HCT116 (cell line): Measurements from ENCODE around the gene PRKG1. TPM values are rescaled to one million over a fixed set of nuclear protein-coding genes. Genes with fewer than 3 reads are reported as not detected.

Experiments used
- ATAC-seq: fragments of 200-7000 bp; cut with Tn5 transposase; 2 replicates; pipeline ENCODE4 v1.9.1; 2020; ENCODE audit warnings: mild to moderate bottlenecking, moderate library complexity
- BruUV-seq: library from RNA; stranded (reverse); fragments of 400-500 nt; replicated peaks from 2 replicates; lab custom pipeline; 2021; lab: Mats Ljungman, UMichigan
- CTCF ChIA-PET: fragments of 300-600 bp; sonication (Branson Sonifier 250); formaldehyde crosslinking; loops from one replicate; lab custom pipeline; 2021; ENCODE audit warnings: antibody characterized with exemption; lab: Charles Lee
- POLR2A ChIA-PET: fragments of 300-600, 350-600 bp; sonication (Branson Sonifier 250); formaldehyde crosslinking; loops from one replicate; lab custom pipeline; 2021; ENCODE audit warnings: antibody characterized with exemption; lab: Charles Lee
- RAD21 ChIA-PET, 2 experiments: fragments of 300-600 bp; sonication (Branson Sonifier 250); formaldehyde crosslinking; loops; one replicate each; lab custom pipeline; 2023; ENCODE audit warnings: low total read pairs in 2 of 2; ENCODE audit not compliant: uncharacterized antibody in 2 of 2, unreplicated experiment in 2 of 2, low non-redundant PET in 1 of 2; lab: Charles Lee
- DNase-seq: peaks from one replicate; pipeline ENCODE4 v3.0.0-alpha.2; 2010; ENCODE audit warnings: low read depth, low spot score
- H2AFZ ChIP-seq: fragments of 200-600 bp; shearing (Covaris generic), sonication (generic); 2 replicates; pipeline ENCODE4 v1.6.1; 2017; ENCODE audit warnings: low read depth, mixed run types, mixed read lengths, antibody characterized with exemption, low read length; ENCODE audit not compliant: poor library complexity, severe bottlenecking
- H3K27ac ChIP-seq: 2 replicates; pipeline ENCODE4 v1.5.1; 2012; ENCODE audit warnings: low read depth, low read length
- H3K27me3 ChIP-seq: fragments of 200-600 bp; sonication (generic); 2 replicates; pipeline ENCODE4 v1.6.1; 2016; ENCODE audit warnings: mixed run types, low read length, mixed read lengths; ENCODE audit not compliant: insufficient read depth
- H3K36me3 ChIP-seq, 2 experiments: fragments of 200-500 bp in 1 of 2; fragments of 200-600 bp in 1 of 2; sonication (Bioruptor generic) in 1 of 2; sonication (generic) in 1 of 2; 2 replicates each; pipeline versions ENCODE4 v1.5.1 to v1.6.1; 2014 to 2016; ENCODE audit warnings: low read length in 2 of 2, inconsistent platforms in 1 of 2, mixed read lengths in 1 of 2, mixed run types in 1 of 2; ENCODE audit not compliant: insufficient read depth in 2 of 2, control insufficient read depth in 1 of 2
- H3K4me1 ChIP-seq, 2 experiments: fragments of 200-600 bp in 1 of 2; sonication (generic) in 1 of 2; 2 replicates each; pipeline versions ENCODE4 v1.5.1 to v1.6.1; 2012 to 2017; ENCODE audit warnings: low read length in 2 of 2, inconsistent platforms in 1 of 2, mild to moderate bottlenecking in 1 of 2, mixed read lengths in 1 of 2, mixed run types in 1 of 2, moderate library complexity in 1 of 2; ENCODE audit not compliant: insufficient read depth in 2 of 2, control insufficient read depth in 1 of 2
- H3K4me2 ChIP-seq: fragments of 200-600 bp; sonication (generic); 2 replicates; pipeline ENCODE4 v1.6.1; 2017; ENCODE audit warnings: mixed run types, low read length, mixed read lengths
- H3K4me3 ChIP-seq, 2 experiments: fragments of 200-600 bp in 1 of 2; sonication (generic) in 1 of 2; replicated peaks in 1 of 2; 2 replicates each; pipeline ENCODE4 v1.5.1; 2011 to 2016; ENCODE audit warnings: low read length in 2 of 2, control low read depth in 1 of 2, low read depth in 1 of 2, mild to moderate bottlenecking in 1 of 2, mixed read lengths in 1 of 2, mixed run types in 1 of 2
- H3K79me2 ChIP-seq: fragments of 200-600 bp; sonication (generic); 2 replicates; pipeline ENCODE4 v1.6.1; 2017; ENCODE audit warnings: mild to moderate bottlenecking, mixed run types, low read length, moderate library complexity, mixed read lengths; ENCODE audit not compliant: insufficient read depth
- H3K9ac ChIP-seq: fragments of 200-600 bp; sonication (generic); 2 replicates; pipeline ENCODE4 v1.6.1; 2016; ENCODE audit warnings: low read length, mixed read lengths
- H3K9me2 ChIP-seq: fragments of 200-600 bp; sonication (generic), shearing (Covaris generic); 2 replicates; pipeline ENCODE4 v1.6.1; 2017; ENCODE audit warnings: mixed run types, mild to moderate bottlenecking, moderate library complexity; ENCODE audit not compliant: insufficient read depth
- H3K9me3 ChIP-seq, 2 experiments: fragments of 200-500 bp in 1 of 2; fragments of 200-600 bp in 1 of 2; sonication (Bioruptor generic) in 1 of 2; sonication (generic) in 1 of 2; 2 replicates each; pipeline ENCODE4 v1.6.1; 2014 to 2017; ENCODE audit warnings: low read length in 2 of 2, mixed read lengths in 2 of 2, inconsistent platforms in 1 of 2, low read depth in 1 of 2, mild to moderate bottlenecking in 1 of 2, mixed run types in 1 of 2, moderate library complexity in 1 of 2; ENCODE audit not compliant: control insufficient read depth in 1 of 2, insufficient read depth in 1 of 2
- H4K20me1 ChIP-seq: fragments of 200-600 bp; sonication (generic), shearing (Covaris generic); 2 replicates; pipeline ENCODE4 v1.6.1; 2017; ENCODE audit warnings: mixed run types, mild to moderate bottlenecking, moderate library complexity; ENCODE audit not compliant: insufficient read depth
- EGR1 ChIP-seq: IDR thresholded peaks from 2 replicates; pipeline ENCODE4 v1.6.1; 2012; ENCODE audit warnings: low read depth
- JUND ChIP-seq: IDR thresholded peaks from 2 replicates; pipeline ENCODE4 v1.6.1; 2012
- SRF ChIP-seq: IDR thresholded peaks from 2 replicates; pipeline ENCODE4 v1.6.1; 2012; ENCODE audit warnings: low read depth
- TCF7L2 ChIP-seq: IDR thresholded peaks from 2 replicates; pipeline ENCODE4 v1.7.0; 2011; ENCODE audit warnings: borderline replicate concordance, inconsistent platforms; ENCODE audit not compliant: insufficient read depth, insufficient read length; ENCODE audit errors: extremely low read depth
- ZFX ChIP-seq: fragments of 450-650 bp; IDR thresholded peaks from 2 replicates; pipeline ENCODE4 v1.6.1; 2017
- intact Hi-C: fragments of 100-400 bp; cut with micrococcal nuclease; formaldehyde crosslinking; loops from 2 replicates; pipeline ENCODE4 v1.10.0; 2022
- total RNA-seq: library from RNA; stranded (reverse); gene quantifications from one replicate; pipeline ENCODE4 v1.2.1, GENCODE V29; 2021; ENCODE audit not compliant: unreplicated experiment
- TF ChIP-seq, protein P1 (sequence below): IDR thresholded peaks from 2 replicates; pipeline ENCODE4 v1.6.1; 2011; ENCODE audit warnings: mild to moderate bottlenecking, low read length, moderate library complexity; ENCODE audit not compliant: insufficient replicate concordance; ENCODE audit errors: extremely low read depth
- TF ChIP-seq, protein P2 (sequence below): IDR thresholded peaks from 2 replicates; pipeline ENCODE4 v1.6.1; 2012

PRKG1 gene
- total RNA-seq, 1 experiment from 2014 or later, result 1.4 TPM

DNA sequence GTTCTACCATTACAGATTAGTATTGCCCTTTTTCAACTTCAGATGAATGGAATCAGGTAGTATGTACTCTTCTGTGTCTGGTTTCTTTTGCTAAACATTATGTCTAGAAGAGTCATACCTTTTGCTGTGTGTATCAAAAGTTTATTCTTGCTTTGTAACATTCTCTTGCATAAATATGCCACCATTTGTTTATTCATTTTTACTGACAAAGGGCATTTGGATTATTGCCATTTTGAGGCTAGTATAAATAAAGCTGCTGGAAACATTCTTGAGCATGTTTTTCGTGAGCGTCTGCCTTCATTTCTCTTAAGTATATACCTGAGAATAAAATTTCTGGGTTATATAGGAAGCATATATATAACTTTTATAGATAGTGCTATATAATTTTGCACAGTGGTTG, 746.8 kb downstream of the PRKG1 start:
- H3K9me2 ChIP-seq, result no peaks in the 10 kb centered on the region
- H3K27me3 ChIP-seq, result no peaks in the 10 kb centered on the region
- no peak overlapping the region for H3K9ac ChIP-seq
- no peak overlapping the region for H2AFZ ChIP-seq
- DNase-seq, result no peak
- H3K9me3 ChIP-seq, result no peaks in the 10 kb centered on the region
- no peak overlapping the region for H3K4me2 ChIP-seq
- no peak for TF ChIP-seq TCF7L2
- ChIA-PET POLR2A (no interaction called here), RAD21 (no interaction called here), CTCF (no interaction called here)
- H3K79me2 ChIP-seq, result no peaks in the 10 kb centered on the region
- BruUV-seq, result no TSS peak
- ATAC-seq, result no peak
- H3K27ac ChIP-seq, result no peak overlapping the region
- no peaks in the 10 kb centered on the region for H3K4me1 ChIP-seq
- H3K4me3 ChIP-seq, result no peak overlapping the region
- H3K36me3 ChIP-seq, result no peaks in the 10 kb centered on the region
- intact Hi-C loops, result no loop called here
- H4K20me1 ChIP-seq, result no peaks in the 10 kb centered on the region

GRCh38 chr10:51821745-51822144, 747.5 kb downstream of the PRKG1 start:
- Histone ChIP-seq H3K27ac (no peak overlapping the region), H2AFZ (no peak overlapping the region), H3K9ac (no peak overlapping the region), H3K9me3 (no peaks in the 10 kb centered on the region), H4K20me1 (no peaks in the 10 kb centered on the region), H3K4me2 (no peak overlapping the region), H3K4me3 (no peak overlapping the region), H3K79me2 (no peaks in the 10 kb centered on the region), H3K36me3 (no peaks in the 10 kb centered on the region), H3K9me2 (no peaks in the 10 kb centered on the region), H3K4me1 (no peaks in the 10 kb centered on the region), H3K27me3 (no peaks in the 10 kb centered on the region; the same call in 1 of the 2 replicates)
- DNase-seq, result no peak
- RAD21 ChIA-PET, result no interaction called here
- intact Hi-C loops, result no loop called here
- POLR2A ChIA-PET, result no interaction called here
- CTCF ChIA-PET, result no interaction called here
- BruUV-seq, result no TSS peak
- no peak for ATAC-seq
- TF ChIP-seq JUND, result no peak
- TF ChIP-seq, protein P1, sequence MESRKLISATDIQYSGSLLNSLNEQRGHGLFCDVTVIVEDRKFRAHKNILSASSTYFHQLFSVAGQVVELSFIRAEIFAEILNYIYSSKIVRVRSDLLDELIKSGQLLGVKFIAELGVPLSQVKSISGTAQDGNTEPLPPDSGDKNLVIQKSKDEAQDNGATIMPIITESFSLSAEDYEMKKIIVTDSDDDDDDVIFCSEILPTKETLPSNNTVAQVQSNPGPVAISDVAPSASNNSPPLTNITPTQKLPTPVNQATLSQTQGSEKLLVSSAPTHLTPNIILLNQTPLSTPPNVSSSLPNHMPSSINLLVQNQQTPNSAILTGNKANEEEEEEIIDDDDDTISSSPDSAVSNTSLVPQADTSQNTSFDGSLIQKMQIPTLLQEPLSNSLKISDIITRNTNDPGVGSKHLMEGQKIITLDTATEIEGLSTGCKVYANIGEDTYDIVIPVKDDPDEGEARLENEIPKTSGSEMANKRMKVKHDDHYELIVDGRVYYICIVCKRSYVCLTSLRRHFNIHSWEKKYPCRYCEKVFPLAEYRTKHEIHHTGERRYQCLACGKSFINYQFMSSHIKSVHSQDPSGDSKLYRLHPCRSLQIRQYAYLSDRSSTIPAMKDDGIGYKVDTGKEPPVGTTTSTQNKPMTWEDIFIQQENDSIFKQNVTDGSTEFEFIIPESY, result no peak
- no peak for TF ChIP-seq ZFX
- TF ChIP-seq, protein P2, sequence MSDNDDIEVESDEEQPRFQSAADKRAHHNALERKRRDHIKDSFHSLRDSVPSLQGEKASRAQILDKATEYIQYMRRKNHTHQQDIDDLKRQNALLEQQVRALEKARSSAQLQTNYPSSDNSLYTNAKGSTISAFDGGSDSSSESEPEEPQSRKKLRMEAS, result no peak
- no peak for TF ChIP-seq SRF
- TF ChIP-seq EGR1, result no peak
